ENCODE measurements around the gene NDUFAF7. TPM values are rescaled to one million over a fixed set of nuclear protein-coding genes. Genes with fewer than 3 reads are reported as not detected.

Gene NDUFAF7
- total and polyA plus RNA-seq, 9 of the 15 experiments (the other 6 are each of a cell fraction or from before 2014, with no cell fraction given), result 14.9 to 41.6 (median 23.9) TPM

DNA sequence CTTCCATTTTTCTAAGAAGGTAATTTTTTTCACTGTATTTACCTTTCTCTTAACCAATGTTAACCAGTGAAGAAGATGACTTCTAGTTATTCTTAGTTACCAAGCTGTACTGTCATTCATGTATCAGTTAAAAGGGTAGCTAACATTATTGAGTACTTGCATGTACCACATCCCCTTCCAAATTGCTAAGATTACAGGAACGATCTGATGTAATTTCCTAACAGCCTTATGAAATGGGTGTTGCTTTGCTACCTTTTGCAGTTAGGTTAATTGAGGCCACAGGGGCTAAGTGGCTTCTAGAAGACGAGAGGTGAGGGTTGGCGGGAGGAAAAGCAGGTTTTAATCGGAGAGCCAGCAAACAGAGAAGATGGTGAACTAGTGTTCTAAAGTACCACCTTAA is 41.2 kb upstream of the NDUFAF7 start (continued):
- TF ChIP-seq JUN (IDR thresholded peaks at IDR 0.05; ENCODE audit: borderline replicate concordance, low read depth, low read length), result no peak
- TF ChIP-seq JUN (CRISPR knock-in tag; IDR thresholded peaks at IDR 0.05; ENCODE audit: borderline replicate concordance), result no peak
- TF ChIP-seq, protein P1, sequence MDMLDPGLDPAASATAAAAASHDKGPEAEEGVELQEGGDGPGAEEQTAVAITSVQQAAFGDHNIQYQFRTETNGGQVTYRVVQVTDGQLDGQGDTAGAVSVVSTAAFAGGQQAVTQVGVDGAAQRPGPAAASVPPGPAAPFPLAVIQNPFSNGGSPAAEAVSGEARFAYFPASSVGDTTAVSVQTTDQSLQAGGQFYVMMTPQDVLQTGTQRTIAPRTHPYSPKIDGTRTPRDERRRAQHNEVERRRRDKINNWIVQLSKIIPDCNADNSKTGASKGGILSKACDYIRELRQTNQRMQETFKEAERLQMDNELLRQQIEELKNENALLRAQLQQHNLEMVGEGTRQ (CRISPR knock-in tag; IDR thresholded peaks at IDR 0.05), result no peak
- TF ChIP-seq ZNF586 (CRISPR knock-in tag; conservative IDR thresholded peaks at IDR 0.05), result no peak
- TF ChIP-seq, protein P2, sequence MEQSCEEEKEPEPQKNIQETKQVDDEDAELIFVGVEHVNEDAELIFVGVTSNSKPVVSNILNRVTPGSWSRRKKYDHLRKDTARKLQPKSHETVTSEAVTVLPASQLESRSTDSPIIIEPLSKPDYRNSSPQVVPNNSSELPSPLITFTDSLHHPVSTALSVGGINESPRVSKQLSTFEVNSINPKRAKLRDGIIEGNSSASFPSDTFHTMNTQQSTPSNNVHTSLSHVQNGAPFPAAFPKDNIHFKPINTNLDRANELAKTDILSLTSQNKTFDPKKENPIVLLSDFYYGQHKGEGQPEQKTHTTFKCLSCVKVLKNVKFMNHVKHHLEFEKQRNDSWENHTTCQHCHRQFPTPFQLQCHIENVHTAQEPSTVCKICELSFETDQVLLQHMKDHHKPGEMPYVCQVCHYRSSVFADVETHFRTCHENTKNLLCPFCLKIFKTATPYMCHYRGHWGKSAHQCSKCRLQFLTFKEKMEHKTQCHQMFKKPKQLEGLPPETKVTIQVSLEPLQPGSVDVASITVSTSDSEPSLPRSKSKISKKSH (CRISPR knock-in tag; IDR thresholded peaks at IDR 0.05), result no peak
- no peak for TF ChIP-seq FOSL1 (tag; conservative IDR thresholded peaks at IDR 0.05)
- no peak for TF ChIP-seq CREBBP (IDR thresholded peaks at IDR 0.05; ENCODE audit: low read depth, low read length)
- TF ChIP-seq NR2C2 (CRISPR knock-in tag; IDR thresholded peaks at IDR 0.05), result no peak
- TF ChIP-seq NR2C2 (tag; IDR thresholded peaks at IDR 0.05), result peak; percentile 24; the same call in 1 of the 2 replicates
- TF ChIP-seq ETV1 (tag; conservative IDR thresholded peaks at IDR 0.05; ENCODE audit: low read depth), result peak; percentile 61; the same call in 1 of the 2 replicates
- no peak for TF ChIP-seq KLF6 (CRISPR knock-in tag; IDR thresholded peaks at IDR 0.05; ENCODE audit: borderline replicate concordance)
- TF ChIP-seq ZNF589 (CRISPR knock-in tag; IDR thresholded peaks at IDR 0.05; ENCODE audit: low read depth), result 0 out of 2 replicates have a peak, but pooled peaks have one; percentile 37
- no peak for TF ChIP-seq POLR2H (tag; IDR thresholded peaks at IDR 0.05; ENCODE audit: low read depth)

Measured in K562 (cell line).